Endothelial cell of umbilical vein (primary cell): ENCODE results near the gene FICD. TPM values are rescaled to one million over a fixed set of nuclear protein-coding genes. Genes with fewer than 3 reads are reported as not detected.

Experiments used
- BruUV-seq: library from RNA; stranded (reverse); fragments of 400-500 nt; replicated peaks from 2 replicates; lab custom pipeline; 2021; lab: Mats Ljungman, UMichigan
- CTCF ChIA-PET: fragments of 300-600, 350-600 bp; sonication (Branson Sonifier 250); formaldehyde crosslinking; loops from one replicate; lab custom pipeline; 2021; ENCODE audit warnings: antibody characterized with exemption, inconsistent platforms; lab: Charles Lee
- POLR2A ChIA-PET: fragments of 300-600, 350-600 bp; sonication (Branson Sonifier 250); formaldehyde crosslinking; loops from one replicate; lab custom pipeline; 2021; ENCODE audit warnings: antibody characterized with exemption, inconsistent platforms; lab: Charles Lee
- DNase-seq: peaks from one replicate; pipeline ENCODE4 v3.0.0-alpha.2; 2011; ENCODE audit warnings: low read depth, low spot score
- FAIRE-seq: peaks from 2 replicates; lab custom pipeline; 2011; peaks lifted over from hg19 to GRCh38; lab: Jason Lieb, UNC
- H2AFZ ChIP-seq: 2 replicates; pipeline ENCODE4 v1.6.0; 2012; ENCODE audit warnings: low read depth, low read length, control low read depth, inconsistent platforms
- H3K27ac ChIP-seq: 2 replicates; pipeline ENCODE4 v1.5.1; 2011; ENCODE audit warnings: low read depth, mild to moderate bottlenecking, control low read depth, low read length, moderate library complexity; ENCODE audit not compliant: insufficient read depth
- H3K27me3 ChIP-seq, 2 experiments: 2 replicates each; pipeline versions ENCODE4 v1.6.0 to v1.6.1; 2011; ENCODE audit warnings: low read length in 2 of 2, mixed read lengths in 1 of 2; ENCODE audit not compliant: control insufficient read depth in 2 of 2, insufficient read depth in 2 of 2
- H3K36me3 ChIP-seq, 2 experiments: 2 replicates in 1 of 2; 3 replicates in 1 of 2; pipeline ENCODE4 v1.5.1; 2011; ENCODE audit warnings: low read length in 2 of 2, mild to moderate bottlenecking in 1 of 2, moderate library complexity in 1 of 2; ENCODE audit not compliant: control insufficient read depth in 2 of 2, insufficient read depth in 2 of 2; ENCODE audit errors: extremely low read depth in 1 of 2
- H3K4me1 ChIP-seq: 3 replicates; pipeline ENCODE4 v1.5.1; 2011; ENCODE audit warnings: mild to moderate bottlenecking, low read length; ENCODE audit not compliant: control insufficient read depth, insufficient read depth; ENCODE audit errors: extremely low read depth
- H3K4me2 ChIP-seq: 2 replicates; pipeline ENCODE4 v1.6.1; 2011; ENCODE audit warnings: low read length, control low read depth, mixed read lengths; ENCODE audit not compliant: insufficient read depth
- H3K4me3 ChIP-seq, 3 experiments: fragments of 200-600 bp in 1 of 3; sonication (generic), shearing (Covaris generic) in 1 of 3; replicated peaks in 1 of 3; 2 replicates each; pipeline ENCODE4 v1.5.1; 2011 to 2016; ENCODE audit warnings: control low read depth in 3 of 3, low read length in 3 of 3, mild to moderate bottlenecking in 2 of 3, inconsistent platforms in 1 of 3, low read depth in 1 of 3, moderate library complexity in 1 of 3; ENCODE audit not compliant: insufficient read depth in 1 of 3
- H3K79me2 ChIP-seq: 2 replicates; pipeline ENCODE4 v1.6.0; 2012; ENCODE audit warnings: low read length, inconsistent platforms; ENCODE audit not compliant: control insufficient read depth, insufficient read depth
- H3K9ac ChIP-seq: replicated peaks from 2 replicates; pipeline ENCODE3; 2011; ENCODE audit warnings: low read length, control low read depth; ENCODE audit not compliant: insufficient read depth; ENCODE audit errors: extremely low read depth
- H3K9me1 ChIP-seq: replicated peaks from 3 replicates; pipeline ENCODE4 v1.6.0; 2011; ENCODE audit warnings: mild to moderate bottlenecking, low read length; ENCODE audit not compliant: control insufficient read depth, insufficient read depth; ENCODE audit errors: extremely low read depth
- H3K9me3 ChIP-seq: replicated peaks from 2 replicates; pipeline ENCODE4 v1.5.1; 2012; ENCODE audit warnings: low read length, inconsistent platforms; ENCODE audit not compliant: control insufficient read depth, insufficient read depth
- H4K20me1 ChIP-seq: replicated peaks from 2 replicates; pipeline ENCODE3; 2011; ENCODE audit warnings: mild to moderate bottlenecking, low read length; ENCODE audit not compliant: control insufficient read depth, insufficient read depth; ENCODE audit errors: extremely low read depth
- CTCF ChIP-seq, 2 donors: IDR thresholded peaks; 1 replicate in 1 of 2; 2 replicates in 1 of 2; pipeline ENCODE4 v1.5.1; 2011; ENCODE audit warnings: low read length in 2 of 2, mild to moderate bottlenecking in 2 of 2, moderate library complexity in 2 of 2, control low read depth in 1 of 2, inconsistent platforms in 1 of 2, low read depth in 1 of 2; ENCODE audit not compliant: insufficient read depth in 1 of 2; ENCODE audit errors: extremely low read depth in 1 of 2
- EZH2 ChIP-seq: IDR thresholded peaks from 2 replicates; pipeline ENCODE4 v1.6.1; 2012; ENCODE audit warnings: borderline replicate concordance, low read depth, mild to moderate bottlenecking, moderate library complexity, low read length, inconsistent platforms; ENCODE audit not compliant: severe bottlenecking
- FOS ChIP-seq: IDR thresholded peaks from 2 replicates; pipeline ENCODE4 v1.6.1; 2011; ENCODE audit warnings: mild to moderate bottlenecking, low read length, moderate library complexity, borderline replicate concordance; ENCODE audit not compliant: insufficient read depth
- GATA2 ChIP-seq: IDR thresholded peaks from 2 replicates; pipeline ENCODE4 v1.7.0; 2011; ENCODE audit warnings: low read depth, mild to moderate bottlenecking, moderate library complexity, mixed read lengths, low read length; ENCODE audit not compliant: insufficient read length, insufficient read depth
- JUN ChIP-seq: IDR thresholded peaks from 2 replicates; pipeline ENCODE4 v1.6.1; 2011; ENCODE audit warnings: borderline replicate concordance, low read depth; ENCODE audit not compliant: insufficient read length, insufficient read depth
- MAX ChIP-seq: IDR thresholded peaks from 2 replicates; pipeline ENCODE4 v1.6.1; 2011; ENCODE audit not compliant: insufficient read depth, insufficient read length
- MYC ChIP-seq: IDR thresholded peaks from one replicate; pipeline ENCODE4 v1.6.1; 2011; ENCODE audit warnings: mild to moderate bottlenecking, low read depth, low read length
- POLR2A ChIP-seq: IDR thresholded peaks from 2 replicates; pipeline ENCODE4 v1.6.1; 2012; ENCODE audit warnings: low read depth, mild to moderate bottlenecking, control low read depth, low read length
- POLR2AphosphoS5 ChIP-seq: IDR thresholded peaks from 2 replicates; pipeline ENCODE4 v1.6.1; 2012; ENCODE audit warnings: low read depth, mild to moderate bottlenecking, control low read depth, low read length, moderate library complexity; ENCODE audit not compliant: insufficient read depth
- dilution Hi-C: fragments of 300-500 bp; cut with MboI; formaldehyde crosslinking; loops from one replicate; pipeline ENCODE4 v1.15.0; 2019; ENCODE audit warnings: low sequenced_read_pairs; ENCODE audit not compliant: extremely low pct_ligation_motif_present
- intact Hi-C: fragments of 100-400 bp; cut with micrococcal nuclease; formaldehyde crosslinking; loops from one replicate; pipeline ENCODE4 v1.10.0; 2022
- polyA plus RNA-seq, 4 experiments: library from polyadenylated mRNA; depleted of rRNA in 3 of 4; stranded (reverse) in 3 of 4; unstranded in 1 of 4; fragments of >200 nt; gene quantifications; 2 replicates each; pipeline versions ENCODE4 v1.2.1 to v1.2.3, GENCODE V29; 2011 to 2012; ENCODE audit warnings: missing spikeins in 1 of 4
- total RNA-seq: library from RNA; stranded (reverse); gene quantifications from 2 replicates; pipeline ENCODE4 v1.2.3, GENCODE V29; 2021

The FICD gene
- total and polyA plus RNA-seq, 2 donors (not counting 3 experiments of a cell fraction or from before 2014, with no cell fraction given), result 3.9 to 6.1 TPM

DNA sequence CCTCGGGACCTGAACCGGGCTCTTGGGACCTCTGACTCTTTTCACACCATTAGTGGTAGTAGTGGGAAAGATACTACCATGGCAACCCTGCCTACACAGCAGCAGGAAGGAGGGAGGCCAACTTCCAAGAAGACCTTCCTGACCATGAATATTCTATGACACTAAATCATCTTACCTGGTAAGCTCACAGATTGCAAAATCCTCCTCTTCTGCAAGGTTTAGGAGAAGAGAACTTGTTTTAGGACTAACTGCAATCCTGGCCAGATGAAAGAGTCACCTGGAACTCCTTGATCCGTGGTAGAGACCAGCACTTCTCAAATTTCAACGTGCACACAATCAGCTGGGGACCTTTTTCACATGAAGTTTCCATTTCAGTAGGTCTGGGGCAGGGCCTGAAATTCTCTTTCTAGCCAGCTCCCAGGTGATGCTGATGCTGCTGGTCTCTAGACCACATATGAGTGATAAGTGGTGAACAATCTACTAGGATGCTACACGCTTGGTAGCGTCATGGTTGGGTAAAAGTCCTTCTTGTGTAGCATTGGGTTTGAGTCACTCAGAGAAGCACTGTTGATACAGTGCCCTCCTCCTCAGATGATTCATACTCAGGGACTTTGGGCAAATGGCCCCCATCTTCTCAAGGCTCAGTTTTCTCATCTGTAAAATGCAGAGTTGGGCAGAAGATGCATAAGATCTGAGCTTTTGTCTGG lies 35.6 kb upstream of the FICD start:
- H3K9me1 ChIP-seq, result no peaks in the 10 kb centered on the region
- BruUV-seq, result no TSS peak

More for the DNA sequence above, 35.6 kb upstream of the FICD start:
- FAIRE-seq, result no peak
- Histone ChIP-seq H3K36me3 (no peaks in the 10 kb centered on the region), H3K4me2 (no peak overlapping the region), H3K27me3 (no peaks in the 10 kb centered on the region), H3K79me2 (no peaks in the 10 kb centered on the region), H4K20me1 (no peaks in the 10 kb centered on the region), H3K9ac (no peak overlapping the region), H3K9me3 (no peaks in the 10 kb centered on the region), H3K4me3 (no peak overlapping the region), H3K4me1 (no peaks in the 10 kb centered on the region), H2AFZ (no peak overlapping the region), H3K27ac (no peak overlapping the region)
- intact Hi-C loops (no loop called here), dilution Hi-C loops (no loop called here)
- ChIA-PET POLR2A (no interaction called here), CTCF (interaction anchor here (0.6 to 1.5 kb wide), 2 partner anchors 14 to 895 kb away, joined by 3 to 5 read pairs; no protein-coding TSS in a partner anchor)
- DNase-seq, result no peak
- TF ChIP-seq JUN (no peak), MAX (no peak), GATA2 (no peak), CTCF (IDR thresholded peaks at IDR 0.05; ENCODE audit: extremely low read depth in 1 of 2, insufficient read depth in 1 of 2, low read depth in 1 of 2, low read length in 2 of 2) (no peak), EZH2 (no peak), FOS (no peak), POLR2AphosphoS5 (no peak), POLR2A (no peak), MYC (no peak)
